Measurements from ENCODE around the gene NRXN3. TPM values are rescaled to one million over a fixed set of nuclear protein-coding genes. Genes with fewer than 3 reads are reported as not detected.
"Not testable (repeated sequence)": the region's sequence is repeated elsewhere in the genome, so short reads cannot be mapped to it uniquely, and the experiment has no call there.

The NRXN3 gene
- total RNA-seq, 4 donors from 2014 or later: 0.56 to 1.6 (median 1.1) TPM

GRCh38 chr14:78425782-78426181 lies 255.6 kb downstream of the NRXN3 start:
- Histone ChIP-seq H3K36me3 (no peaks in the 10 kb centered on the region), H3K9me3 (no peaks in the 10 kb centered on the region), H3K27me3 (no peaks in the 10 kb centered on the region), H3K4me3 (replicated peaks in 1 of 3) (no peak overlapping the region), H3K4me1 (peaks cover 6 to 10% of the 10 kb centered on the region in 2 donors), H3K27ac (peak overlapping the region in 1 of 3 donors; percentile 60)
- no peak for DNase-seq
- 28 to 30% methylated on average over 4 of the region's 4 CpGs for WGBS, 2 donors
- TF ChIP-seq POLR2A (IDR thresholded peaks at IDR 0.05) (no peak), CTCF (IDR thresholded peaks at IDR 0.05) (no peak)
- intact Hi-C loops (cut with DNase I): no loop called here

- WGBS, 2 donors: 81 to 88% methylated on average over 1 of the region's 1 CpG
- H3K4me1 ChIP-seq: no peaks in the 10 kb centered on the region
- no peaks in the 10 kb centered on the region for H3K27me3 ChIP-seq
- no peak for TF ChIP-seq CTCF (IDR thresholded peaks at IDR 0.05)
- no peak for TF ChIP-seq POLR2A (IDR thresholded peaks at IDR 0.05)
- no peak for DNase-seq
- intact Hi-C loops (cut with DNase I): no loop called here
- H3K36me3 ChIP-seq: no peaks in the 10 kb centered on the region
- no peaks in the 10 kb centered on the region for H3K9me3 ChIP-seq
- H3K27ac ChIP-seq: no peak overlapping the region
- H3K4me3 ChIP-seq (replicated peaks in 1 of 3): no peak overlapping the region
Measured at GRCh38 chr14:78432046-78432445, 261.9 kb downstream of the NRXN3 start.

- H3K4me3 ChIP-seq (replicated peaks in 1 of 3); H3K27ac ChIP-seq; H3K27me3 ChIP-seq; DNase-seq; H3K9me3 ChIP-seq; H3K36me3 ChIP-seq; intact Hi-C loops (cut with DNase I); H3K4me1 ChIP-seq: not testable (repeated sequence)
- WGBS, 2 donors: 62 to 63% methylated on average over 3 of the region's 3 CpGs
Measured at GRCh38 chr14:78437448-78437847, 267.3 kb downstream of the NRXN3 start.

- WGBS, 2 donors: 46 to 50% methylated on average over 7 of the region's 7 CpGs
- H3K4me1 ChIP-seq: no peaks in the 10 kb centered on the region
- intact Hi-C loops (cut with DNase I): no loop called here
Measured at GRCh38 chr14:78440356-78440894, 270.3 kb downstream of the NRXN3 start.

GRCh38 chr14:78443834-78444233 lies 273.7 kb downstream of the NRXN3 start:
- TF ChIP-seq CTCF (IDR thresholded peaks at IDR 0.05): no peak
- TF ChIP-seq POLR2A (IDR thresholded peaks at IDR 0.05): no peak
- Histone ChIP-seq H3K36me3 (no peaks in the 10 kb centered on the region), H3K9me3 (no peaks in the 10 kb centered on the region), H3K4me3 (replicated peaks in 1 of 3) (no peak overlapping the region), H3K27me3 (no peaks in the 10 kb centered on the region), H3K27ac (no peak overlapping the region), H3K4me1 (no peaks in the 10 kb centered on the region)
- no peak for DNase-seq
- intact Hi-C loops (cut with DNase I): no loop called here

More at GRCh38 chr14:78440356-78440894, 270.3 kb downstream of the NRXN3 start:
- H3K9me3 ChIP-seq: no peaks in the 10 kb centered on the region
- DNase-seq: no peak
- no peaks in the 10 kb centered on the region for H3K27me3 ChIP-seq
- H3K4me3 ChIP-seq (replicated peaks in 1 of 3): no peak overlapping the region
- H3K36me3 ChIP-seq: no peaks in the 10 kb centered on the region
- TF ChIP-seq POLR2A (IDR thresholded peaks at IDR 0.05) (no peak), CTCF (IDR thresholded peaks at IDR 0.05) (no peak)
- H3K27ac ChIP-seq: no peak overlapping the region

GRCh38 chr14:78445275-78445674 lies 275.1 kb downstream of the NRXN3 start:
- intact Hi-C loops (cut with DNase I): no loop called here
- H3K27ac ChIP-seq: no peak overlapping the region

More at GRCh38 chr14:78445275-78445674, 275.1 kb downstream of the NRXN3 start:
- H3K4me3 ChIP-seq (replicated peaks in 1 of 3): no peak overlapping the region
- no peaks in the 10 kb centered on the region for H3K4me1 ChIP-seq
- no peak for TF ChIP-seq CTCF (IDR thresholded peaks at IDR 0.05)
- no peak for TF ChIP-seq POLR2A (IDR thresholded peaks at IDR 0.05)
- H3K27me3 ChIP-seq: no peaks in the 10 kb centered on the region
- no peak for DNase-seq
- 81 to 82% methylated on average over 3 of the region's 3 CpGs for WGBS, 2 donors
- no peaks in the 10 kb centered on the region for H3K36me3 ChIP-seq
- no peaks in the 10 kb centered on the region for H3K9me3 ChIP-seq
